Activated T-helper 1 cell treated with anti-CD3 and anti-CD28 coated beads, Interleukin-12 subunit alpha, Interleukin-12 subunit beta, Interleukin-2, Interleukin-4 antibody, amounts not matched to agents 30 ng/mL and 10 ng/mL and 1 ng/mL, durations not matched to agents 14 hours and 24 hours and 36 hours (primary cell): ENCODE results near the gene F8. TPM values are rescaled to one million over a fixed set of nuclear protein-coding genes. Genes with fewer than 3 reads are reported as not detected.
"Not testable (repeated sequence)": the region's sequence is repeated elsewhere in the genome, so short reads cannot be mapped to it uniquely, and the experiment has no call there.

ENCODE experiments used
- DNase-seq: peaks from one replicate; pipeline ENCODE4 v3.0.0; 2021; ENCODE audit warnings: low spot score
- H3K27ac Mint-ChIP-seq: one replicate; pipeline ENCODE4 v1.8.0; 2021; ENCODE audit warnings: mild to moderate bottlenecking, mixed read lengths
- H3K27me3 Mint-ChIP-seq: one replicate; pipeline ENCODE4 v1.8.0; 2022; ENCODE audit warnings: mild to moderate bottlenecking, moderate library complexity, mixed read lengths; ENCODE audit not compliant: insufficient read depth
- H3K36me3 Mint-ChIP-seq: one replicate; pipeline ENCODE4 v1.8.0; 2021; ENCODE audit warnings: low read depth, mixed read lengths
- H3K4me1 Mint-ChIP-seq: one replicate; pipeline ENCODE4 v1.8.0; 2021; ENCODE audit warnings: low read depth, mixed read lengths
- H3K4me3 Mint-ChIP-seq: one replicate; pipeline ENCODE4 v1.8.0; 2021; ENCODE audit warnings: mild to moderate bottlenecking, moderate library complexity, mixed read lengths
- H3K9me3 Mint-ChIP-seq: one replicate; pipeline ENCODE4 v1.8.0; 2021; ENCODE audit warnings: mixed read lengths
- intact Hi-C: fragments of 100-400 bp; cut with micrococcal nuclease; formaldehyde crosslinking; loops from one replicate; pipeline ENCODE4 v1.15.1; 2024
- total RNA-seq: library from RNA; stranded (reverse); gene quantifications from 2 replicates; pipeline ENCODE4 v1.2.3, GENCODE V29; 2022

The F8 gene
- total RNA-seq, 1 donor from 2014 or later, result 2.9 TPM

DNA sequence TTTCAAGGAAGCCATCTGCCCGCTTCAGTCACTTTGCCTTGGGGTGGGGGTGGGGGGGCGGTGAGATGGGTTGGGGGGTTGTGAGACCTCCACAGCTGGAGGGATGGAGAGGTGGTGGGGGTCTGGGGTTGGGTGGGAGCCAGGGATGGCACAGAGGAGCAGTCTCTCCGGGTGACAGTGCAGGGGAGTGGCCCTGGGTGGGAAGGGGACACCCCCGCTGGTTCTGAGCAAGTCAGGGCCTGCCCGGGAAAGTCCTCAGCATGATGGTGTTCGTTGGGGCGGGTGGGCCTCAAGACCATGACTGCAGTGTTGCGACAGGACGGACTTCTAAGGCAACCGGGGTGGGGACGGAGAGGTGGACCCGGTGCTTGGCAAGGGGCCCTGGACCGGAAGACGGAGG is 137.0 kb downstream of the F8 start:
- intact Hi-C loops, H3K4me1 Mint-ChIP-seq, H3K27ac Mint-ChIP-seq, H3K4me3 Mint-ChIP-seq, H3K27me3 Mint-ChIP-seq, H3K9me3 Mint-ChIP-seq, H3K36me3 Mint-ChIP-seq, DNase-seq: not testable (repeated sequence)

DNA sequence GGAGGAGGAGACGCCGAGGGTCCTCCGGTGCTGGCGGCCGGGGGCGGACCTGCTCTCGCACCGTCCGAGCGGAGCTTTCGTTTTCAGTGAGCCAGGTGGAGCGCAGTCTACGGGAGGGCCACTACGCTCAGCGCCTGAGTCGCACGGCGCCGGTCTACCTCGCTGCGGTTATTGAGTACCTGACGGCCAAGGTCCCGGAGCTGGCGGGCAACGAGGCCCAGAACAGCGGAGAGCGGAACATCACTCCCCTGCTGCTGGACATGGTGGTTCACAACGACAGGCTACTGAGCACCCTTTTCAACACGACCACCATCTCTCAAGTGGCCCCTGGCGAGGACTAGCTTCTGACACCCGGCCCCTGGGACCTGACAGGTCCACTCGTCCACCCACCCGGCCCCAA is 137.5 kb downstream of the F8 start:
- H3K27me3 Mint-ChIP-seq, H3K4me3 Mint-ChIP-seq, H3K36me3 Mint-ChIP-seq, intact Hi-C loops, H3K4me1 Mint-ChIP-seq, DNase-seq, H3K27ac Mint-ChIP-seq, H3K9me3 Mint-ChIP-seq: not testable (repeated sequence)

DNA sequence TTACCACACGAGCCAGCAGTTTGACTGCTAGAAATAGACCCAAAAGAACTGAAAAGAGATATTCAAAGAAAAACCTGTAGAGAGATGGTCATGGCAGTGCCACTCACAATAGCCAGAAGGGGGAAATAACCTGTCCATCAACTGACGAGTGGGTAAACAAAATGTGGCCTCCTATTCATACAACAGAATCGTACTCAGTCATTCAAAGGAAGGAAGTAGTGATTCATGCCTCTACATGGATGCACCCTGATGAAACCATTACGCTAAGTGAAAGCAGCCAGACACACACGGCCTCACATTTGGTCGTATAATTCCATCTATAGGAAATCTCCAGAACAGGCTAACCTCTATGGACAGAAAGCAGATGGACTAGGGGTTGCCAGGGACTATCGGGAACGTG is 138.5 kb downstream of the F8 start:
- intact Hi-C loops, H3K27me3 Mint-ChIP-seq, H3K36me3 Mint-ChIP-seq, H3K9me3 Mint-ChIP-seq, H3K27ac Mint-ChIP-seq, H3K4me1 Mint-ChIP-seq, DNase-seq, H3K4me3 Mint-ChIP-seq: not testable (repeated sequence)

DNA sequence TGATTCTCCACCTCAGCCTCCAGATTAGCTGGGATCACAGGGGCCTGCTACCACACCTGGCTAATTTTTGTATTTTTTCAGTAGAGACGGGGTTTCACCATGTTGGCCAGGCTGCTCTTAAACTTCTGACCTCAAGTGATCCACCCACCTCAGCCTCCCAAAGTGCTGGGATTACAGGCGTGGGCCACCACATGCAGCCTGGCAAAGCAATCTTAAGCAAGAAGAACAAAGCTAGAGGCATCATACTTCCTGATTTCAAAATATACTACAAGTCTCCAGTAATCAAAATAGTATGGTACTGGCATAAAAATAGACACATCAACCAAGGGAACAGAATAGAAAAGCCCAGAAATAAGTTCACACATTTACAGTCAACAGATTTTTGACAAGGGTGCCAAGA is 149.2 kb downstream of the F8 start:
- Mint-ChIP-seq H3K27me3 (no peaks in the 10 kb centered on the region), H3K36me3 (no peaks in the 10 kb centered on the region), H3K27ac (no peak overlapping the region), H3K4me3 (no peak overlapping the region), H3K9me3 (peaks cover 5% of the 10 kb centered on the region), H3K4me1 (no peaks in the 10 kb centered on the region)
- no peak for DNase-seq
- intact Hi-C loops, result no loop called here

GRCh38 chrX:154868522-154868921 is 154.0 kb downstream of the F8 start:
- H3K4me3 Mint-ChIP-seq, H3K4me1 Mint-ChIP-seq, H3K27me3 Mint-ChIP-seq, DNase-seq, intact Hi-C loops, H3K36me3 Mint-ChIP-seq, H3K27ac Mint-ChIP-seq: not testable (repeated sequence)
- peaks cover 33% of the 10 kb centered on the region for H3K9me3 Mint-ChIP-seq

- H3K4me3 Mint-ChIP-seq, result no peak overlapping the region
- H3K4me1 Mint-ChIP-seq, result no peaks in the 10 kb centered on the region
- H3K36me3 Mint-ChIP-seq, result peaks cover 21% of the 10 kb centered on the region
- H3K27ac Mint-ChIP-seq, result no peak overlapping the region
- peaks cover 4% of the 10 kb centered on the region for H3K27me3 Mint-ChIP-seq
- no peaks in the 10 kb centered on the region for H3K9me3 Mint-ChIP-seq
- intact Hi-C loops, result no loop called here
- DNase-seq, result no peak
Measured at GRCh38 chrX:154855256-154855655, 167.3 kb downstream of the F8 start.

DNA sequence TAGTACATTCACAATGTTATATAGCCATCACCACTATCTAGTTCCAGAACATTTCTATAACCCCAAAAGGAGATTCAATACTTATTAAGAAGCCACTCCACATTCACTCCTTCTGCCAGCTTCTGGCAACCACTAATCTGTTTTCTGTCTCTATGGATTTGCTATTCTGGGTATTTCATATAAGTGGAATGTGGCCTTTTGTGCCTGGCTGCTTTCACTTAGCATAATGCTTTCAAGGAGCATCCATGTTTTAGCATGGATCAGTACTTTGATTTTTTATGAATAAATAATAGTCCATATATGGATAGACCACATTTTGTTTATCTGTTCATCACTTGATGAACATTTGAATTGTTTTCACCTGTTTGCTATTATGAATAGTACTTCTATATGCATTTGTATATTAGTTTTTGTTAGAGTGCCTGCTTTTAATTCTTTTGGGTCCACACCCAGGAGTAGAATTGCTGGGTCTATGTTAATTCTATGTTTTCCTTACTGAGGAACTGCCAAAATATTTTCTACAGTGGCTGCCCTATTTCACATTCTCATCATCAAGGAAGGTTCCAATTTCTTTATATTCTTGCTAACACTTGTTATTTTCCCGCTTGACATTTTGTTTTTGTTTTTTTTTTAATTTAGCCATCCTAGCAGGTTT is 171.4 kb downstream of the F8 start:
- intact Hi-C loops, result no loop called here
- peaks cover 11% of the 10 kb centered on the region for H3K36me3 Mint-ChIP-seq
- H3K4me3 Mint-ChIP-seq, result no peak overlapping the region

DNA sequence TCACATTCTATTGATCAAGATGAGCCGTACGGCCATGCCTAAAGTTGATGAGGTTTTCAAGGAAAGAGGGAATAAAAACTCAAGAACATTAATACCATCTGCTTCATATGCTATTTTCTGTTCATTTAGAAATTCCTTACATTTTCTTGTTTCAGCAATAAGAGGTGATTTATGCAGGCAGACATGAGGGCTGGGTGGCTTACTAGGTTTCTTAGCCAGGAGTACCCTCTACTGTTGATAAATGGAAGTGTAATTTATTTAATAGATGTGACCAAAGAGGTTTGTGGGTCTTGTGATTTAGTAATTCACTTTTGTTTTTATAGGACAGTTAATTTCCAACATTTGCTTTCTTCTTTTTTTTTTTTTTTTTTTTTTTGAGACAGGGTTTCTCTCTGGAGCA is 181.7 kb downstream of the F8 start:
- no peak for DNase-seq
- H3K4me3 Mint-ChIP-seq, result no peak overlapping the region
- peaks cover 6% of the 10 kb centered on the region for H3K27me3 Mint-ChIP-seq
- no peaks in the 10 kb centered on the region for H3K36me3 Mint-ChIP-seq
- no peaks in the 10 kb centered on the region for H3K9me3 Mint-ChIP-seq
- H3K4me1 Mint-ChIP-seq, result peaks cover 8% of the 10 kb centered on the region
- H3K27ac Mint-ChIP-seq, result no peak overlapping the region
- intact Hi-C loops, result loop anchor here (1.0 to 2.0 kb wide), 3 partner anchors 64 to 126 kb away; no protein-coding TSS in a partner anchor

More for the DNA sequence above, 171.4 kb downstream of the F8 start:
- Mint-ChIP-seq H3K27me3 (peaks cover 4% of the 10 kb centered on the region), H3K27ac (no peak overlapping the region), H3K4me1 (no peaks in the 10 kb centered on the region), H3K9me3 (no peaks in the 10 kb centered on the region)
- DNase-seq, result no peak

DNA sequence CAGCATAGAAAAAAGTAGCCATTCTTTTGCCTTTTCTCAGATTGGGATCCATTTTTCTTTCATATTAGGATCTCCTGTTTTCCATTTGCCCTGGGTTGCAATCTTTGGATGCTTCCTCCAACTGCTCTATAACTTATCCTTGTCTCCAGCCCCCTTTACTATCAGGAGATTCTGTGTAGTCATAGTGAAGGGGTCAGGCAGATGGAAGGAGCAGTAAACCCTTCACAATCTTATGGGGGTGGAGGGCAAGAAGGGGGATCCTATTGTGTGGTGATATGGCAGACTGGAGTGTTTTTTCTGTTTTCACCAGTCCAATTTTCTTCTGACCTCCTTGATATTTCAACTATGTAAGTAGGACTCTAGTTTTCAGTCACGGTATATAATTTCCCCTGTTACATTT is 186.4 kb downstream of the F8 start:
- intact Hi-C loops, result no loop called here
- Mint-ChIP-seq H3K4me1 (peaks cover 8% of the 10 kb centered on the region), H3K4me3 (no peak overlapping the region)

DNA sequence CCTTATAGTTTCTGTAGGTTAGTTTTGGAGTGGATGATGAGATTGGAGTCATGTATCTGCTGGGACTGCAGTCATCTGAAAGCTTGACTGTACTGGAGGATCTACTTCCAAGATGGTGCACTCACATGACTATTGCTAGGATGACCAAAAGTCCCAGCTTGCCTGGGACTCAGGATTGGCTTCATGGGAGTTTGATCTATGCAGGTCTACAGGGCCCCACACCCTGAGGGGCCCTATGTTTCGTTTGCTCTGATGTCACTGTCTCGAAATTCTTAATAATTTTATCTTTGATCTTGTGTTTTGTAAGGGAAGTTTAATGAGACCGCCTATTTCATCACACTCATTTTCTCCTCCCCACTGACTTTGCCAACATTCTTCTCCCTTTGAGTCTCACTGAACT is 188.0 kb downstream of the F8 start, which contains the start of gene SMIM9:
TSS of gene SMIM9 (minus strand) at position 101 of the 400 bp plus-strand sequence. CDS start 3,806 bp downstream, outside the sequence.
- no peak within 1 kb of the TSS for H3K27ac Mint-ChIP-seq
- no peaks in the 10 kb centered on the region for H3K36me3 Mint-ChIP-seq
- no peaks in the 10 kb centered on the region for H3K27me3 Mint-ChIP-seq
- no peak within 1 kb of the TSS for H3K4me3 Mint-ChIP-seq
- peaks cover 14% of the 10 kb centered on the region for H3K4me1 Mint-ChIP-seq
- DNase-seq, result no peak
- no peaks in the 10 kb centered on the region for H3K9me3 Mint-ChIP-seq
- intact Hi-C loops, result no loop called here

More for the DNA sequence above, 186.4 kb downstream of the F8 start:
- no peaks in the 10 kb centered on the region for H3K36me3 Mint-ChIP-seq
- DNase-seq, result no peak
- no peaks in the 10 kb centered on the region for H3K9me3 Mint-ChIP-seq
- H3K27me3 Mint-ChIP-seq, result no peaks in the 10 kb centered on the region
- no peak overlapping the region for H3K27ac Mint-ChIP-seq

DNA sequence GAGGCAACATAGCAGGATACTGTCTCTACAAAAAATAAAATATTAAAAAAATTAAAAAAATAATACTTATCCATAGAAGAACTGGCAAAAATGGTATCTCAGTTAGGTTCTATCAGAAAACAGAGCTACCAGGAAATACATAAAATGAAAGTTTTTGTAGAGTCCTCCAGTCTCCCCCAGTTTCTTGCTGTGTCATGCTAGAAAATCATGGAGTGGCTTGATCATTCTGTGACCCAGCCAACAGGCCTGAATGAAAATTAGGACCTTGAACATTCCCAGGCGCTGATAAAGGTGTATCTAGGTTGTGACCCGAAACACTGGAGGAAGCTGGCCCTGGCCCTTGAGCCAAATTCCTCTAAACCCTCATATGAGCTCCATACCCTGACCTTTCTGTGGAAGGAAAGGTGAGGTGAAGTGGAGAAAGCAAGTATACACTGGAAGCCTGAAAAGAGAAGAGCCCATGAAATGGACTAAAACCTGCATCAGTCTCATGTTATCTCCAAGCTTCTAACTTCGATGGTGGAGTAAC is 188.7 kb downstream of the F8 start:
- intact Hi-C loops, result no loop called here
- no peak for DNase-seq
- H3K9me3 Mint-ChIP-seq, result no peaks in the 10 kb centered on the region
- H3K4me3 Mint-ChIP-seq, result no peak overlapping the region
- no peak overlapping the region for H3K27ac Mint-ChIP-seq
- no peaks in the 10 kb centered on the region for H3K27me3 Mint-ChIP-seq
- H3K36me3 Mint-ChIP-seq, result no peaks in the 10 kb centered on the region
- H3K4me1 Mint-ChIP-seq, result peaks cover 21% of the 10 kb centered on the region

- no peak overlapping the region for H3K4me3 Mint-ChIP-seq
- H3K27ac Mint-ChIP-seq, result no peak overlapping the region
- H3K9me3 Mint-ChIP-seq, result no peaks in the 10 kb centered on the region
- H3K4me1 Mint-ChIP-seq, result peaks cover 32% of the 10 kb centered on the region
- peaks cover 3% of the 10 kb centered on the region for H3K36me3 Mint-ChIP-seq
- no peak for DNase-seq
- H3K27me3 Mint-ChIP-seq, result no peaks in the 10 kb centered on the region
- intact Hi-C loops, result no loop called here
Measured at GRCh38 chrX:154829926-154830442, 192.5 kb downstream of the F8 start.

DNA sequence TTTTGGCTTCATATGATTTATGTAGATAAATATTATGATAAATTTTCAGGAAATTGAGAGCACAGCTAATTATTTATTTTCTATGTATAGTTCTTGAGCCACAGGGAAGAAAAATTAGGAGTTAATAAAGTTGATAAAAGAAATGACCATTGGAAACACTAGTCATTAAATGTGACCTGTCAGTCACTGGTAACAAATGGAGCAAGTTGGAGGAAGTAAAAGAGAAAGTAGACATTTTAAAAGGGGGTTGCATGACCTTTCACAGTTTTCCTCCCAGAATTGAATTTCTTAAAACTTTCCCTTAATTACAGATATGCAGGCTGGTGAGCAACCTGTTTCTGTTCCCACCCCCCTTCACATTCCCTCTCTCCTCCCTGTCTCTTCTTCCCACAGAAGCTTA is 193.4 kb downstream of the F8 start:
- peaks cover 32% of the 10 kb centered on the region for H3K4me1 Mint-ChIP-seq
- H3K9me3 Mint-ChIP-seq, result no peaks in the 10 kb centered on the region
- H3K27me3 Mint-ChIP-seq, result no peaks in the 10 kb centered on the region
- H3K36me3 Mint-ChIP-seq, result peaks cover 3% of the 10 kb centered on the region
- H3K27ac Mint-ChIP-seq, result no peak overlapping the region
- intact Hi-C loops, result no loop called here
- no peak overlapping the region for H3K4me3 Mint-ChIP-seq
- no peak for DNase-seq
